Stimulated activated naive CD4-positive, alpha-beta T cell treated with Interleukin-2 at 50 U/mL for 16 hours (primary cell): ENCODE measurements around the gene MARCHF5.

ENCODE experiments used
- DNase-seq: peaks from one replicate; lab custom pipeline; 2025; lab: John Stamatoyannopoulos, UW

MARCHF5 gene, protein sequence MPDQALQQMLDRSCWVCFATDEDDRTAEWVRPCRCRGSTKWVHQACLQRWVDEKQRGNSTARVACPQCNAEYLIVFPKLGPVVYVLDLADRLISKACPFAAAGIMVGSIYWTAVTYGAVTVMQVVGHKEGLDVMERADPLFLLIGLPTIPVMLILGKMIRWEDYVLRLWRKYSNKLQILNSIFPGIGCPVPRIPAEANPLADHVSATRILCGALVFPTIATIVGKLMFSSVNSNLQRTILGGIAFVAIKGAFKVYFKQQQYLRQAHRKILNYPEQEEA

DNA sequence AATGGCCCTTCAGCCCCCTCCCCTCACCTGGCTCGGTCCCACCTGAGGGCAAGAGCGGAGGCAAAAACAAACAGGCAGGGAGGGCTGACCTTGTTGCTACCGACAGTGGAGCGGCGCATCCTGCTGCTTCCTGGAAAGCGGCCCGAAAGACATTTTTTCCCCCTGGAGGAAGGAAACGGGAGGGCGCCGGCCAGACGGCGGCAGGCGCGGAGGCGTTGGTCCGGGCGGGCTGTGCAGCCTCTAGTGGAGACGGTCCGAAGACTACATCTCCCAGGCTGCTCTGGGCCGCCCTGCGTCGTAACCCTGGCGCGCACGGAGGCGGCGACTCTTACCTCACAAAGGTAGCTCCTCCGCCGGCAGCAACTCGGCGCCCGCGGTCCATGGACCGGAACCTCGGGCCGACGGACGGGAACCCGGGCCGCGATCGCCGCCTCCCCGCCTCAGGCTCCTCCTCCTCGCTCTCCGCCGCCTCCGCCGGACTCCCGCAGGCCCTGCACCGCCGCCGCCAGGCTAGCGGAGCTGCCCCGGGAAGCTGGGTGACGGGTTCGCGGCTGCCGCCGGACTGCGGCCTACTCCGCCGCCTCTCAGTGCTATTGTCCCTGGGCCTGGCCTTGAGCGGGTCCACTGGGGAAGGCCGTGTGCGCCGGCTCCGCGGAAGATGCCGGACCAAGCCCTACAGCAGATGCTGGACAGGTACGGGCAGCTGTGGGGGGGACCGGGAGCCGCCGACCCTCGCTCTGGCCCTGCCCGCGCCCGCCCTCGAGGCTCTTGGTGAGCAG, at the start of gene MARCHF5, which contains the start of gene CPEB3:
MARCHF5 (plus strand) TSS at position 331 of the 779 bp plus-strand sequence; CDS start at position 659, 328 bp downstream.
CPEB3 (minus strand) TSS at position 242 of the 779 bp plus-strand sequence. CDS start 50,728 bp downstream, outside the sequence.
- peak; percentile 90 for DNase-seq

DNA sequence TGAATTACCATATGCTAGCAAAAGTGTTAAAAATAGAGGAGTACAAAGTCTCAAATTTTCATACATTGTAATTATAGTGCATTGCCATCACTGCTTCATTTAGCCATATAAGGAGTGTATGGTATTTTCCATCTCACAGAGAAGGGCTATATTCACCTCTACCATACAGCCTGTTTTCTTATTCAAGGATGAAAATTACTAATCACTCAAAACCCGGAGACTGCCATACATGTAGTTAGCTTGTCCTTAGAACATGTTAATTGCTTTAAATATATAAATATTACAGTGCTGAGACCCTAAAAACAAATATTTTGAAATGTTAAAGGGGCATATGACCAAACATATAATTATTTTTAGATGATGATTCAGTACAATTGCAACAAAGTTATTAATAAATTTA, 49.5 kb upstream of the MARCHF5 start:
- DNase-seq = no peak

DNA sequence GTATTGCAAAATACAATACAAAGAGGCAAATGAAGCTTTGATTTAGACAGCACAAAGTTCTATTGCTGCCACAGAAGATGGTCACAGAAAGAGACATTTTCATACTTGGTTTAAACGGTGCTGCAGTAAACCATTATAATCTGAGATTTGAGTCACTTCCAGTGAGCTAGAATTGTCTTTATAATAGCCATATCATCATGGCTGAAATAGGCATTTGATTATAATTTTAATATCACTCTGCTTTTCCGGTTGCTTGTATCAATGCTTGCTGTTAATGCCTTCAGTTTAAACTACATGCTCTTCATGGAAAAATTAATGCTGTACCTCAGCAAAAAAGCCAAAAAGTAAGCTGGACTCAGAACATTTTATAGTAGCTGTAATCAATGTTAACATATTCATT, 48.6 kb upstream of the MARCHF5 start:
- no peak for DNase-seq

DNA sequence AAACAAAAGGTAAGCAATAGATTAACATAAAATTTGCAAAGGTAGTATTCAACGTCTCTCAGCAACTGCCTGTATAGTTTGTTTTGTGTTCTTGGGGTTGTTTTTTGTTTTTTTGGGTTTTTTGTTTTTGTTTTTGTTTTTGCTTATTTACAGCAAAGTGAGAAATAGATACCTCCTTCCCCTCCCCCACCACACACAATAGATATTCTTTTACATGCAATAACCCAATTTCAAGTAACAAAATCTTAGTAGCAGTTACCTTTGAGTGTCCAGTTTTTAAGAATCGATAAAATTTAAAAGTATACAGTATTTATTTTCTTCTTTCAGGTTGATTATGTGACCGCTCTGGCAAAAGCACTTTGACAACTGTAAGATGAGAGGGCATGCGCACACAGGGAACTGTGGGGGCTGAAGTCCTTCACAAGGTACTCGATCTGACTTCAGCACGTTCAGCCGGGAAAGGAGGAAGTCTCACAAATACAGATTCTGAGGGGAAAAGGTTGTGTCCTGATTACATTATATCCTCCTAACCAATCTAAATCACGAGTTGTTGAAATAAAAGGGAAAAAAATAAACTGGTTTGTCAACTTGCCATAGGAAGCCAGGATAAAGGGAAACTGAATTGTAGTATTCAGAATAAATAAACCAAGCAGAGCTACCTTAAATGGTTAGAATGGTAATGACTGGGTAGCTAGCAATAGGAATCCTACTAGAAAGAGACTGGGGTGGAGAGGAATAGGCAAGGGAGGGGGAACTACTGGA, 47.9 kb upstream of the MARCHF5 start:
- peak; percentile 18 for DNase-seq

DNA sequence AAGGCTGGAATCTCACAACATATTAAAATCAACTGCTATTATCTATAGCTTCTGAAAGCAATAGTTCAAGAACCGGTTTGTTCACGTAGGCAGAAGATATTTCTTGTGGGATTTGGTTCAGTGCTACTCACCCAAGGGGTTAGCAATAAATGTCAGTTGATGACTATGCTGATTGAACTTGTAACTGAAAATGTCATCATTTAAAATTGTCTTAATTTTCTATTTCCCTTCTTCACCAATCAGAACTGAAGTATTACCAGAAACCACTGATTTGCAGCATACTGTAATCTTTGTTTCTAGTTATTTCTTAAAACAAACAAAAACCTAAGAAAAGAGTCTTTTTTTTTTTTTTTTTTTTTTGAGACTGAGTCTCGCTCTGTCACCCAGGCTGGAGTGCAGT, 46.2 kb upstream of the MARCHF5 start:
- no peak for DNase-seq

DNA sequence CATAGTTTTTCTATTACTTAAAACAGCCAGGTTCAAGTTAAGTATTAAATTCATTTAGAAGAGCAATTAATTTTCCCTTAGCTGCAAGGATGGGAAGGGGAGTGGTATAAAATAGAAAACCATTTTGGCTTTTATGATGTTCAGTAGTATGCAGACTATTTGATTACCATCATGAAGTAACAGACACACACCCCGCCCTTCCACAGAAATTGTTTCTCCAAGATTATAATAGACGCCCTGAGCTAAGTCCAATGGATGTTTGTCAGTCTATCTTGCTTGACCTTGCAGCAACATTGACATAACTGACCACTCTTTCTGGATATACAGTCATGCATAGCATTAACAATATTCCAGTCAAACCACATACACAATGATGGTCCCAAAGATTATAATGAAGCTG, 42.4 kb upstream of the MARCHF5 start:
- DNase-seq = no peak

DNA sequence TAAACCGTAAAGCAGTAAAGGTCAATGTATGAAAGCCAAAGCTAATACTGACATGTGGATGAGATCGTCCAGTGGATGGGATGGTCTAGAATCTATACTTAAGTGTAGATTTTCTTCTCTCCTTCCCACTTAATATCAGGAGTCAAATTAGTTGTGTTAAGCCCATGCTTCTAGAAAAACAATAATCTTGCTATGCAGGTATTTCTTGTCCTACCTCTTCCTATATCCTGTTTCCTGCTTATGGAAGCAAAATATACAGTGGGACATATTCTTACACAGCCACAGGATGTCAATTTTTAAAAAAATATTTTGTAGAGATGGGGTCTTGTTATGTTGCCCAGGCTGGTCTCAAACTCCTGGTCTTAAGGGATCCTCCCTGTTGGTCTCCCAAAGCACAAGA, 27.6 kb upstream of the MARCHF5 start:
- no peak for DNase-seq

DNA sequence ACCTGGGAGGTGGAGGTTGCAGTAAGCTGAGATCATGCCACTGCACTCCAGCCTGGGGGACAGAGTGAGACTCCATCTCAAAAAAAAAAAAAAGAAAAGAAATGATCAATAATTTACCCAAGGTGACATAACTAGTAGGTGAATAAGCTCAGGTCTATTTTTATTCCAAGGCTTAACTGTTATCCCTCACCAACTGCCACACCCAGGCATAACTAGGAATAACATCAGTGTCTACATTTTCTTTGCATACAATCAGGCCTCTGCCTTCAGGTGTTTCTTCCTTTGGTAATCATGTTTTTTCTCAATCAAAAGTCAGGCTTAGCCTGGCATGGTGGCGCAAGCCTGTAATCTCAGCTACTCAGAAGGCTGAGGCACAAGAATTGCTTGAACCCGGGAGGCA, 26.7 kb upstream of the MARCHF5 start:
- DNase-seq = no peak

DNA sequence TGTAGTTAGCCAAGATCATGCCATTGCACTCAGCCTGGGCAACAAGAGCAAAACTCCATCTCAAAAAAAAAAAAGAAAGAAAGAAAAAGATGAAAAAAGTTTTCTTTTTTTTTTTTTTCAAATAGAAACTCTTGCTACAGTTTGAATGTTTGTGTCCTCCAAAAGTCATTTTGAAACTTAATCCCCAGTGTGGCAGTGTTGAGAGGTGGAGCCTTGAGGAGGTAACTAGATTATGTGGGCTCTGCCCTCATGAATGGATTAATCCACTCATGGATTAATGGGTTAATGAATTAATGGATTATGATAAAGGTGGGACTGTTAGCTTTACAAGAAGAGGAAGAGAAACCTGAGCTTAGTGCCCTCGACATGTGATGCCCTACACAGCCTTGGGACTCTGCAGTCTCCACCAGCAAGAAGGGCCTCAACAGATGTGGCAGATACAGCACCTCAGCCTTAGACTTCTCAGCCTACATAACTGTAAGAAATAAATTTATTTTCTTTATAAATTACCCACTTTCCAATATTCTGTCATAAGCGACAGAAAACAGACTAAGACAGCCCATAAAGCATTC, 25.2 kb upstream of the MARCHF5 start:
- DNase-seq = no peak

DNA sequence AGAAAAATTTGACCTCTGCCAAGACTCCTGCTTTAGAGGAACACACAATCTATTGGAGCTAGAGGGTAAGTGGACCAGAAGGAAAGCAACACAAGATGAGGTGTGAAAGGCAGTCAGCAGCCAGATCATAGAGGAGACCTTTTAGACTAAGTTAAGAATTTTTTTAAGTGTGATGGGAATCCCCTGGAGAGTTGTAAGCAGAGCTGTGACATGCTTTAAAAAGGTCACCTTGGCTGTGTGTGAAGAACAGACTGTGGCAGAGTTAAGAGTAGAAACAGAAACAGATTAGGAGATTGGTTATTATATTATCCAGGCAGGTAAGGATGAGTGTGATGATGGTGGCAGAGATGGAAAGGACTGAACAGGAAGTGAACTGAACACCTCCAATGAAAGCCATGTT, 23.6 kb upstream of the MARCHF5 start:
- no peak for DNase-seq

DNA sequence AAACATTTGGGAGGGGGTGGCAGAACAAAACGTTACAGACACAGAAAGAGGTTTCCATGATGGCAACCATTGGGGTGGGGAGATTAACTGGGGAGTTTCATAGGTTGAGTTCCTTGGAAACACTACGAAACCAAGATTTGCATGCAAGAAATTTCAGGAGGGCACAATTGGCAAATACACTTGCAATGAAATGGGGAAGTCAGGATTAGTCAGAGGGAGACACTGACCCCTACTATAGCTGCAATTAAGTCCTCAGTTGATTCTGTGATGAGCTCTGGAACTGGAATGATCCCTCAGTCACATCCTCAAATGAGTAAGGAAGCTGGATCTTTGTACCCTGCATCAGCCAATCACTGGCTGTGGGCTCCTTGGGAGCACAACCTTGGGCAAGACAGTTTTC, 22.2 kb upstream of the MARCHF5 start:
- no peak for DNase-seq

DNA sequence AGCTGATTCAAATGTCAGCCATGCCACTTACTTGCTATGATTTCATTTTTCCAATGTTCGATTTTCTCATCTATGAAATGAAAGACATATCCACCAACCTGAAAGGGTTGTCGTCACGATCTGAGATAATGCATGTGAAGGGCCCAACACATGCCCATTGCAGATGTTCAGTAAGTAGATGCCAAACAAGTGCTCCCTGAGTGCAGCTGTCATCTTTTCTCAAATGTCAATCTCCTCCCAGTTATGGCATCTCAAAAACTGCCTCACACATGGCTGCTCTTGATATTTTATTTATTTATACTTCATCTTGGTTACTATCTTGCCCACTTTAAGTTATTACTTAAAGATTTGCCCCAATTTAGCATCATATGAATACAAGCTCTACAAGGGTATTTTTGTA, 16.9 kb upstream of the MARCHF5 start:
- DNase-seq = no peak

DNA sequence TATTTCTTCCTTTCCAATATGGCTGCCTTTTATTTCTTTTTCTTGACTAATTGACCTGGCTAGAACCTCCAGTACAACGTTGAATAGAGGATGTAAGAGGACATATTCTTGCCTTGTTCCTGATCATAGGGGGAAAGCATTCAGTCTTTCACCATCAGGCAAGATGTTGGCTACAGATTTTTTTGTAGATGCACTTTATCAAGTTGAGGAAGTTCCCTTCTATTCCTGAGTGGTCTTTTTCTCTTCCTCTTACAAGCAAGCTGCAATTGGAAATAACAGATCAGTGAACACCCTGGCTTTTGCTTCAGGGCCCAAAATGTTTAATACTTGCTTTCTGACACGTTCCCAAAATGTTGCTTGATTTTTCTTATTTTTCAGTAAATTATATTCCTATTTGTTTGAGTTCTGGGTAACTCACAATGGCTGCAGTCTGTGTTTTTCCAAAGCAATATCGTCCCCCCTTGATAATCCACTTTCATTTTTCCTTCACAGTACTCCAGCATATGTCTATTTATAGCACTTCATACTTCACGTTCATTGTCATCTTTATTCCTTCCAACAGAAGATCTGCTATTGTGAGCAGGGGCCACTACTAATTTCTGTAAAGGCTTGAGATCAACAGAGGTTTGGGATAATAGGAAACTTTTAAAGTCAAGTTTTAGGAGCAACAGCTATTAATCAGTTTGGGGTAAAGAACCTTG, 11.8 kb upstream of the MARCHF5 start:
- no peak for DNase-seq

DNA sequence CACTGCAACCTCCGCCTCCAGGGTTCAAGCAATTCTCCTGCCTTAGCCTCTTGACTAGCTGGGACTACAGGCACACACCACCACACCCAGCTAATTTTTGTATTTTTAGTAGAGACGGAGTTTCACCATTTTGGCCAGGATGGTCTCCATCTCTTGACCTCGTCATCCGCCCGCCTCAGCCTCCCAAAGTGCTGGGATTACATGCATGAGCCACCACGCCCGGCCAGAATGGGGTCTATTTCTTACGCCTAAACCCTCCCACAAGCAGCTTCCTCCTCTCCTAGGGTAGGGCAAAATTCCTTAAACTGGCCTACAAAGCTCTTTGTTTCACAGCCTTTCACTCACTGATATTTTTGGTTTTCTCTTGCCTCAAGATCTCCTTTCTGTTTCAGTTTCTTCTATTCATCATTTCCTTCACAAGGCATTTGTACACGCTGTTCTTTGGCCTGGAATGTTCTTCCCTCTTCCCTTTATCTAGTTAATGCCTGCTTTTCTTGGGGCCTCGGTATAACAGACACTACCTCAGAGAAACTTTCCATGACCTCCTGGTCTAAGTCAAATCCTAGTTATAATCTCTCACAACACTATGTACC, 6.8 kb upstream of the MARCHF5 start:
- no peak for DNase-seq

DNA sequence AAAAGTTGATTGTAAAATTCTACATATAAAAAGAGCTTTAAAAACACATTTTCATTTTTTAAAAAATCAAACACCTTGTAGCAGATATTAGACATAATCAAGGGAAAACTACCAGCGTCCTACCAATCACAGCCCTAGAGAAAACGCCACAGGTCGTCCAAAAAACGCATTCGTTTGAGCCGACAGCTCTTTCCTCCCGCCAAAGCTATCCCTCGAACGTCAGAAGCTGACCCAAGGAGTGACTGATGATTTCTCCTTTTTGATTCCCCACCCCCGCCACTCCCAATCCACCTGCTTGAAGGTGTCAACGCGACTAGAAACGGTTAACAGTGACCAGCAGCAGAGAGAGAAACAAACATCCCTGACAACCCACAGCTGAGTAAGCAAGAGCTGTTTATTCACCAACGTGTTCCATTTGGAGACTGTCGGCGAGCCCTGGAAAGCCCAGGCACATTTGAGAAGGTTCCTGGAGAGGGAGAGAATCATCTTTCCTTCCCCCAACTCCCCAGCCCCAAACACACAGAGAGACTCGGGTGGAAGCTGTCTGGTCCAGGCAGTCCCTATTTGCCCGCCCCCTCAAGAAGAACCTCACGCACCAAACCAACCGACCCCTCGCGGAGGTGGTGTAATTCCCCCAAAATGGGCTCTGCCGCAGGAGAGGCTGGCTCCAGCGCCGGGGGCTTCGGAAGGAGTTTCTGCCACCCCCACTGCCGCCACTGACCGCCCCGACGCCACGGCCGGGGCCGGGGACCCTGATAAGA, 711 bp upstream of the MARCHF5 start:
- DNase-seq = peak; percentile 23

DNA sequence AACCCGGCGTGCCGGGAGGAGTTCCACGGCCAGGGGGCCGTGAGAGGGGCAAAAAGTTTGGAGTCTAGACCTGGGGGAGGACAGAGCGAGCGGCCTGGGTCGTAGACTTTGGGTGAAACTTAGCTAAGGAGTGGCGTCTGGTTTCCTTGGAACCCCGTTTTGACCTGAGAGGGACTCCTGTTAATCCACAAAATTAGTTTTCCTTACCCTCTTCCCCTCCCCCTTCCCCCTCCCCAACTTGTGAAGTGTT, 574 bp downstream of the MARCHF5 start:
- DNase-seq = no peak

DNA sequence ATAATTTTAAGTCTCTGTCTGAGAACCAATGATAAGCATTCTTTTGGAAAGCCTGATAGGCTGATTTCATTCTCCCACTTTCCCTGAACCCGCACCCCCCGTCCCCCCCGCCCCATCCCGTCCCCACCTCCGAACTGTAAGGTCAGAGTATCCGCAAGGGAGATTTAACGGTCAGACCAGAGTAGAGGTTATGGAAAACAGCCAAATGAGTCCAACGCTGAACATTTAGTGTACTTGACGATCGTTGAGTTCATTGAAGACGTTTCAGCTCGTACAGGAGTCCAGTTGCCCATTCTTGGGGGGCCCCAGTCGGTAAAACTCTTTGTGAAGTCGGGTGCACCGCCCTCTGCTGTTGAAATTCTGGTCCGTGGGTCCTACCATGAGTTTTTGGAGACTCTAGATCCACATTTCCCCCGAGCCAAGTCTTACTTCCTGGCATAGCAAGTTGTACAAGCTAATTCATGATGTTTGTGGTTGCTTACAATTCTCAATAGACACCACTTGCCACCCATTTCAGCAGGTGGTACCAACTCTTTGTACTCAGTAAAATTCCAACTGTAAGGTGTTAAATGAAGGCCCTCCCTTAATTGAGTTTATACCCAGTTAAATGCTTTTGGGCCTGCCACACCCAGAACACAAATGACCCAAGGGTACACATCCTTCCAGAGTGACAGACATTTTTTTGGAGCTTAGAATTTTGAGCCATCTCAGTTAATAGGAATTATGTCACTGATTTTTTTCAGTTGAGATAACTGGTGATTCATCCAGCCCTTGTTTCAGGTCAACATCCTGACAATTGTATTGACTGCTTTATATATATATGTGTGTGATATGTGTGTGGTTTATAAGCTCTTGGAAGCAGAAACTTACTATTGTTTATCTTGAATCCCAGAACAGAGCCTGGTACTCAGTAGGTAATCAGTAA, 1.2 kb downstream of the MARCHF5 start:
- peak; percentile 18 for DNase-seq

DNA sequence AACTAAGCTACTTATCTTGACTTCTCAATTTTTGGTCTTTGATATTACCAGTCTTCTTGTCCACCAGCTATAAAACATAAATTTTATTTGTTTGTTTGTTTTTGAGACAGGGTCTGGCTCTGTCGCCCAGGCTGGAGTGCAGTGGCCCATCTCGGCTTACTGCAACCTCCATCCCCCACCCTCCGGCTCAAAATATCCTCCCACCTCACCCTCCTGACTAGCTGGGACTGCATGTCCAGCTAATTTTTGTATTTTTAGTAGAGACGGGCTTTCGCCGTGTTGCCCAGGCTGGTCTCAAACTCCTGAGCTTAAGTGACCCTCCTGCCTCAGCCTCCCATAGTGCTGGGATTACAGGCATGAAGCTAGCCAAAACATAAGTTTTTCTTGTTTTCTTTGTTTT, 7.5 kb downstream of the MARCHF5 start:
- no peak for DNase-seq

DNA sequence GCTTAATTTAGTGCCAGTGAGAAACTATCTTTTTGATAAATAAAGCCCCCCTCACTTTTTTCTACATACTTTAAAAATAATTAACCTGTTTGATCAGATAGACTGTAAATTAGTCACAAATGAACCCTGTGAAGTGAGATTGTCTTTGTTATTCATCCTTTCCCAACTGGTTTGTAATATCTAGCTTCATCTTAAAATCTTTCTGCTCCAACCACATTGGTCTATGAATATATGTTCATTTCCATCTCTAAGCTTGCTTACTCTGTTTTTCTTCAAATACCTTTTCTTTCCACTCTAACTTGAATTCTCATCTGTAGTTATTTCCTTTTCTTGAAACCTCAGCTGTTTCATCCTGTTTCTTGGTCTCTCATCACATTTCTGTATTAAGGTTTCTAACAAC, 12.1 kb downstream of the MARCHF5 start:
- DNase-seq = no peak

DNA sequence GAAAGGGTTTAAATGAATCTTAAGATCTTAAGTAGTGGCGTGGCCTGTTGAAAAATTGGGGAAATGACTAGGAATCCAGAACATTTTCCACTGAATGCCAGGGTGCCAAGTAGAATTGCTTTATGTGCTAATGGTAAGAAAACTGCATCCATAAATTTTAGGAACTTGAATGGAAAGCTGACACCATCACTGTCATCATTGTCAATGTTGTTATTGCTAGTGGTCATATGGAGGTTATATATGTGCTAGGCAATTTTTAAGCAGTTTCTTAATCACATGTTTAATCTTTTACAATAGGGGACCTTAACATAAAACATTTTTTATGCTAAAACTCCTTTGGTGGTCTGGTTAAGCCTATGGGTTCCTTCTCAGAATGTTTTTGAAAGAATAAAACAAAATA, 13.1 kb downstream of the MARCHF5 start:
- DNase-seq = no peak
